T-helper 1 cell treated with Interleukin-12 subunit alpha and Interleukin-12 subunit beta and Interleukin-4 antibody, amounts not matched to agents 30 μg/mL and 1 μg/mL, for 36 hours (primary cell): Measurements from ENCODE around the gene L3HYPDH.
"Not testable (repeated sequence)": the region's sequence is repeated elsewhere in the genome, so short reads cannot be mapped to it uniquely, and the experiment has no call there.

ENCODE experiments used
- H3K27ac Mint-ChIP-seq: one replicate; pipeline ENCODE4 v1.8.0; 2021; ENCODE audit warnings: mild to moderate bottlenecking, mixed read lengths
- H3K27me3 Mint-ChIP-seq: one replicate; pipeline ENCODE4 v1.8.0; 2021; ENCODE audit warnings: low read depth, mixed read lengths
- H3K36me3 Mint-ChIP-seq: one replicate; pipeline ENCODE4 v1.8.0; 2021; ENCODE audit warnings: low read depth, mixed read lengths
- H3K4me1 Mint-ChIP-seq: one replicate; pipeline ENCODE4 v1.8.0; 2021; ENCODE audit warnings: low read depth, mixed read lengths
- H3K4me3 Mint-ChIP-seq: one replicate; pipeline ENCODE4 v1.8.0; 2021; ENCODE audit warnings: mild to moderate bottlenecking, moderate library complexity, mixed read lengths
- H3K9me3 Mint-ChIP-seq: one replicate; pipeline ENCODE4 v1.8.0; 2021; ENCODE audit warnings: mixed read lengths

L3HYPDH gene

DNA sequence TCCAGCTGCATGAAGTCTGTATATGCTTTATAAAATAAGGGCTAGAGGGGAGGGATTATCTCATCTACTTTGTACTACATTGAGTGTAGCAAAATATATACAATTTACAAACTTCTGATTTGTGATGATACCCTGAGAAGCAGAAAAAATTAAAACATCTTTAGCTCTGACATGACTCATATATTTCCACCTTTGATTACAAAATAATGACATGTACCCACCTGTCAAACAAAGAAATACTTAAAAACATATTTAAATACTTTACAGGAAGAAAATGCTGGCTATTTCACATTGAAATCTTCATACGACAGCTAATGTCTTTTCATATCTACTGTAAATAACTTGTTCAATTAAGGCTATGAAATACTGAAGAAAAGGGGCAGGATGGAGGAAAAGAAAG, 22.3 kb downstream of the L3HYPDH start:
- no peaks in the 10 kb centered on the region for H3K9me3 Mint-ChIP-seq
- H3K27me3 Mint-ChIP-seq: peaks cover 26% of the 10 kb centered on the region
- no peak overlapping the region for H3K27ac Mint-ChIP-seq
- H3K4me3 Mint-ChIP-seq: no peak overlapping the region
- peaks cover 3% of the 10 kb centered on the region for H3K4me1 Mint-ChIP-seq
- peaks cover 3% of the 10 kb centered on the region for H3K36me3 Mint-ChIP-seq

DNA sequence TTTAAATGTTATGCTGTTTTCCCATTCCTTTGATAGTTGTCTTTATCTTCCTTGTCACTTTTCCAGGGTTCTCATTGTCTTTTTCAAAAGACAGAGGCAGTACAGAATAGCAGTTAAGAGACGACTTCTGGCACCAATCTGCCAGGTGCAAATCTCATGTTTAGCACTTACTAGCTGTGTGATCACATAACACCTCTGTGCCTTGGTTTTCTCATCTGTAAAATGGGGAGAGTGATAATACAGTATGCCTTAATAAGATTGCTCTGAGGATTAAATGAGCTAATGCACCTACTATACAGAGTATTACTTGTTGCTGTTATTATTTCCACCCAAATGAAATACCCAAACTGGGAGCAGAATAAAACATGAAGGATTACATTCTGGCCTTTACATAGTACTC, 23.8 kb downstream of the L3HYPDH start:
- Mint-ChIP-seq H3K27me3 (peaks cover 18% of the 10 kb centered on the region), H3K4me1 (peaks cover 3% of the 10 kb centered on the region), H3K9me3 (no peaks in the 10 kb centered on the region), H3K36me3 (peaks cover 9% of the 10 kb centered on the region), H3K27ac (no peak overlapping the region), H3K4me3 (no peak overlapping the region)

DNA sequence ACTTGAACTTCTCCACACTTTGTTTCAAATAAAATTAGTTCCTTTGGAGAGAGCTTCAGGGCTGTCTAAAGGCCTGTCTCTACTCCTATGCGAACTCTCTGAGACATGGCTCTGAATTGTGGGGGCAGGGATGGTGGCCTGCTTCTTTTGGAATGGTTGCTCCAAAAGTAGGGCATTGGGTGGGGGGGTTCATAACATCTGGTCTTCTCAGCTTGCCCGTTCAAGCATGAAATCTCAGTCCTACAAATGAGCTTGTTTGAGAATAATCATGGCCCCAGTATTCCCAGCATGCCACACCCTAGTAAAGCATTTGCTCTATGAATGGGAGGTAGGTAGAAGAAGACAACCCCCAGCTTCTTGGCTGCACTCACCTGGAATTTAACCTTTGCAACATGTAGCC, 25.7 kb downstream of the L3HYPDH start:
- H3K27me3 Mint-ChIP-seq: peaks cover 18% of the 10 kb centered on the region
- peaks cover 2% of the 10 kb centered on the region for H3K4me1 Mint-ChIP-seq
- H3K4me3 Mint-ChIP-seq: no peak overlapping the region
- no peak overlapping the region for H3K27ac Mint-ChIP-seq
- no peaks in the 10 kb centered on the region for H3K9me3 Mint-ChIP-seq
- H3K36me3 Mint-ChIP-seq: peaks cover 9% of the 10 kb centered on the region

DNA sequence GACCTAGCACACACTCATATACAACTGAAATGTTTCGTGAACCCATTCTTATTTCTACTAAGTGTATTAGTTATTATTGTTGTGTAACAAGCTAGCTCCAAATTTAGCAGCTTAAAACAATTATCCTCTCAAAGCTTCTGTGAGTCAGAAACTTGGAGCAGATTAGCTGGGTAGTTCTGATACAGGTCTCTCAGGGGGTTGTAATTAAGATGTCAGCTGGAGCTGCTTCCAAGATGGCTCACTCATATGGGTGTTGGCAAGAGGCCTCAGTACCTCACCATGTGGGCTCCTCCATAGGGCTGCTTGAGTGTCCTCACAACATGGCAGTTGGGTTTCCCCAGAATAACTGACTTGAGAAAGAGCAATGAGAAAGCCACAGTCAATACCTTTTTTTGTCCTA, 28.8 kb downstream of the L3HYPDH start:
- Mint-ChIP-seq H3K4me1 (no peaks in the 10 kb centered on the region), H3K4me3 (no peak overlapping the region), H3K27ac (no peak overlapping the region), H3K36me3 (peaks cover 9% of the 10 kb centered on the region), H3K9me3 (no peaks in the 10 kb centered on the region), H3K27me3 (peaks cover 10% of the 10 kb centered on the region)

DNA sequence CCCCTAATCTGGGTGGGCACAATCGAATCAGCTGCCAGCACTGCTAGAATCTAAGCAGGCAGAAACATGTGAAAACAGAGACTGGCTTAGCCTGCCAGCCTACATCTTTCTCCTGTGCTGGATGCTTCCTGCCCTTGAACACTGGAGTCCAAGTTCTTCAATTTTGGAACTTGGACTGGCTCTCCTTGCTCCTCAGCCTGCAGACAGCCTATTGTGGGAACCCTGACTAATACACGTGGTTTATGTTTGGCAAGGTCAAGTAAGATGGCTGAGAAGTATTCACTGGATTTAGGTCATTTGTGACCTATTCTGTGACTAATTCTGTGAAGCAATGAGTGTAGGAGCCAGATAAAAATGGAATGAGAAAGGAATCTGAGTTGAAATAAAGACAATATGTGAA, 30.1 kb downstream of the L3HYPDH start:
- Mint-ChIP-seq H3K27me3 (peaks cover under 1% of the 10 kb centered on the region), H3K27ac (no peak overlapping the region), H3K4me1 (no peaks in the 10 kb centered on the region), H3K36me3 (peaks cover 9% of the 10 kb centered on the region), H3K9me3 (no peaks in the 10 kb centered on the region), H3K4me3 (no peak overlapping the region)

DNA sequence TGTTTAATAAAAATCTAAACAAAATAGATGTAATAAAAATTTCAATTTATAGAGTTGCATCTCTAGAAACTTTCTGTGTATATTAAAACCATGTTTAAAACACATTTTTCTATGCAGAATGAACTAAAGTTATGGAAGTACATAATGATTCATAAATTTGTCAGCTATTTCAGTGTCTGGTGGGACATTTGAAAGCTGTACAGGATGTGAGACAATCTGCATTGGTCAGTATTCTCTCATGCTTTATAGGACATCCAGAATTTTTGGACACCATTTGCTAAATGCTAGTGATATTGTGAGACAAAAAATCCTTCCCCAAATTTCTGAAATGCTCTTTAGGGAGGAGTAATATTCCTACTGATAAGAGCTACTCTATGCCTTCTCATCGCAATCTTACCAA, 32.4 kb downstream of the L3HYPDH start:
- Mint-ChIP-seq H3K27ac (no peak overlapping the region), H3K4me3 (no peak overlapping the region), H3K4me1 (no peaks in the 10 kb centered on the region), H3K36me3 (peaks cover 5% of the 10 kb centered on the region), H3K9me3 (no peaks in the 10 kb centered on the region), H3K27me3 (no peaks in the 10 kb centered on the region)

DNA sequence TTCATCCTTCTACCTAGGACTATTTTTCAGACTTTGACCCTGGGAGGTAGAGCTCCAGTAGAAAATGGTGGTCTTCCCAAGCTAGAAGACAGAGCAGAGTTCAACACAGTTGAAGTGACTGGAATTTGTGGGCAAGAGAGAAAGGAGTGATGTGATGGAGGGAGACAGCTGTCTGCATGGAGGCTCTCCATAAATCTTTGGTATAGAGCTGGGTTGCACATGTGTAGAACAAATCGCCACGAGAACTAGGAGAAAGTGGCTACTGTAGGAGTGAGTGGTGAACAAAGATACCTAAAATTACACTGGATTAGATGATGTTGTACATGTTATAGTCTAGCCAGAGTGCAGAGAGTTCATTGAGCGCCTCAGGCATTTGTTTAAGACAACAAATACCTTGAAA, 33.5 kb downstream of the L3HYPDH start:
- H3K27me3 Mint-ChIP-seq: no peaks in the 10 kb centered on the region
- H3K9me3 Mint-ChIP-seq: no peaks in the 10 kb centered on the region
- H3K4me1 Mint-ChIP-seq: no peaks in the 10 kb centered on the region
- H3K27ac Mint-ChIP-seq: no peak overlapping the region
- H3K36me3 Mint-ChIP-seq: peaks cover 1% of the 10 kb centered on the region
- H3K4me3 Mint-ChIP-seq: no peak overlapping the region

DNA sequence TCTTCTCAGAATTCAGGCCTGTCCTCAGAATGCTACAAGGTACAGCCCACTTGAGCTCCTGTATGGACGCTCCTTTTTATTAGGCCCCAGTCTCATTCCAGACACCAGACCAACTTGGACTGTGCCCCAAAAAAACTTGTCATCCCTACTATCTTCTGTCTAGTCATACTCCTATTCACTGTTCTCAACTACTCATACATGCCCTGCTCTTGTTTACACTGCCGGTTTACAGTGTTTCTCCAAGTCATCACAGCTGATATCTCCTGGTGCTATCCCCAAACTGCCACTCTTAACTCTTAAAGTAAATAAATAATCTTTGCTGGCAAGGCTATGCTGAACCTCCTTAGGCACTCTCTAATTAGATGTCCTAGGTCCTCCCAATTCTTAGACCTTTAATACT, 35.5 kb downstream of the L3HYPDH start:
- H3K4me1 Mint-ChIP-seq, H3K4me3 Mint-ChIP-seq, H3K27me3 Mint-ChIP-seq, H3K36me3 Mint-ChIP-seq, H3K27ac Mint-ChIP-seq, H3K9me3 Mint-ChIP-seq: not testable (repeated sequence)

DNA sequence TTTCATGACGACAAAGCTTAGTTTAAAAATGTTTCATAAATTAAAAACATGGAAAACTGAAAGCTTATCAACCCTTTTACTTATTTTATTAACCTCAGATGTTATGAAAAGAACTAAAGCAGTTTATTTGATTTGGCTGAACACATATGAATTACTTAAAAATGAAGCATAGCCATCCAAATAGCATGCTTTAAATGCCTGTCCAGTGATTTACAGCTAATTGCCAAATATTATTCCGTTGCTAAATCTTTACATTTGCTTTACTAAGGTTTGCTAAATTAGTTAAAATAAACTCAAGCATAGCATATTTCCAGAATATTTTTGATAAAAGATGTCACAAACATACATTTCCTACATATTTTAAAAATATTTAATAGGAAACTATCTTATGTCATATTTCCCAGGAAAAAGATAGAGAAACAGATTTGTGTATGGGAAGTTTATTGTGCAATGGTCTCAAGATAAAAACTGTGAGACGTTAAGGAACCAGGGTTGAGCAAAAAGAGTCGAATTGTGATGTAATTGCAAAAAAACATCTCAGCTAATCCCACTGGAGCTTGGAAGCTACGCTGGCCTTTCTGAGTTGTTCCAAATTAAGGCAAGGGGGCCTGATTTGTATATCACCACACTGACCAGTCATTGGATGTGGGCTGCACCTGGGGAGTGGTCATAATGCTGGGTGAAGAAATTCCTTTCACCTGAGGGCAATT, 44.8 kb downstream of the L3HYPDH start:
- Mint-ChIP-seq H3K9me3 (no peaks in the 10 kb centered on the region), H3K27me3 (peaks cover 8% of the 10 kb centered on the region), H3K4me1 (no peaks in the 10 kb centered on the region), H3K4me3 (no peak overlapping the region), H3K27ac (no peak overlapping the region), H3K36me3 (no peaks in the 10 kb centered on the region)

DNA sequence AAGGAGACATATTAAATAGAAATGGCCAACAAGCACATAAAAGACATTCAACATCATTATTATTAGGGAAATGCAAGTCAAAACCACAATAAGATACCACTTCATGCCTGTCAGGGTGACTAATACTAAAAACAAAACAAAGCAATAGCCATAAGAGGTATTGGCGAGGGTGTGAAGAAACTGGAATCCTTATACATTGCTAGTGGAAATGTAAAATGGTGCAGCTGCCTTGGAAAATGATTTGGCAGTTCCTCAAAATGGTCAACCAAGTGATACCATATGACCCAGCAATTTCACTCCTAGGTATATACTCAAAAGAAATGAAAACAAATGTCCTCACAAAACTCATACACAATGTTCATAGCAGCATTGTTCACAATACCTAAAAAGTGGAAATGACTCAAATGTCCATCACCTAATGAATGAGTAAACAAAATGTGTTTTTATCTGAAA, 46.0 kb downstream of the L3HYPDH start:
- Mint-ChIP-seq H3K36me3 (no peaks in the 10 kb centered on the region), H3K4me3 (no peak overlapping the region), H3K27me3 (peaks cover 8% of the 10 kb centered on the region), H3K27ac (no peak overlapping the region), H3K9me3 (no peaks in the 10 kb centered on the region), H3K4me1 (no peaks in the 10 kb centered on the region)

DNA sequence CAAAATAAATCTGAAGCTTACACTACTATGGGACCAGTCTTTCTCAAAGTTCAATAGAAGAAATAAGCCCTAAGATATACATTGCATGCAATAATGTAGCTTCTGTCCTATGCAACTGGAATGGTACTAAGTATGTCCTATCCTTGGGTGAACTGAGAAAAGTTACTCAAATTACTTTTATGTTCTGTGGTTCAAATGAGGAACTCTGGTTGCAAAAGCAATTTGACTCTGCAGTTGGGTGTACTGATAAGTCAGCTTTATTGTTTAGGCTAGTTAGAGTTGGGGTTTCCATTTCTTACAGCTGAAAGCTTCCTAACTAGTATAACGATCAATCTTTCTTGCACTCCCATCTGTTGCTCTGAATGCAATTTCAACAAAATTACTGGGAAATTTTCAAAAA, 48.2 kb downstream of the L3HYPDH start:
- Mint-ChIP-seq H3K9me3 (no peaks in the 10 kb centered on the region), H3K4me1 (no peaks in the 10 kb centered on the region), H3K36me3 (no peaks in the 10 kb centered on the region), H3K27me3 (no peaks in the 10 kb centered on the region), H3K27ac (no peak overlapping the region), H3K4me3 (no peak overlapping the region)

DNA sequence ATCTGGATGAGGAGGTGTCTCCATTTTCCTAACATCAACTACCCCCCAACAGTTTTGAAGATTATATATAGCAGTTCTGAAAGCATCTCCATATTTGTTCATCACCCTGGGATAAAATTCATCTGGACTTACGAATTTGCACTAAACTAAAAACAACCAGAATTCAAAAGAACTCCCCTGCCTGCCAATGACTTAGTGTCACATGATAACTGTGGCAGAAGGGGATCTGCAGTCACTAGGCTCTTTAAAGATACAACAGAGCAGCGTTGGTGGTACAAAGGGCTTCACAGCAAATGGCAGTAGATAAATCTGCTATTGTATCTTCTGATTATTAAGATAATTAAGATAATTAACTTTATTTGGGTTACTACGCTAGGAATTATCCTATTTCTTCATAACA, 49.1 kb downstream of the L3HYPDH start:
- H3K4me1 Mint-ChIP-seq: no peaks in the 10 kb centered on the region
- H3K27ac Mint-ChIP-seq: no peak overlapping the region
- H3K9me3 Mint-ChIP-seq: no peaks in the 10 kb centered on the region
- no peaks in the 10 kb centered on the region for H3K27me3 Mint-ChIP-seq
- no peak overlapping the region for H3K4me3 Mint-ChIP-seq
- H3K36me3 Mint-ChIP-seq: no peaks in the 10 kb centered on the region

DNA sequence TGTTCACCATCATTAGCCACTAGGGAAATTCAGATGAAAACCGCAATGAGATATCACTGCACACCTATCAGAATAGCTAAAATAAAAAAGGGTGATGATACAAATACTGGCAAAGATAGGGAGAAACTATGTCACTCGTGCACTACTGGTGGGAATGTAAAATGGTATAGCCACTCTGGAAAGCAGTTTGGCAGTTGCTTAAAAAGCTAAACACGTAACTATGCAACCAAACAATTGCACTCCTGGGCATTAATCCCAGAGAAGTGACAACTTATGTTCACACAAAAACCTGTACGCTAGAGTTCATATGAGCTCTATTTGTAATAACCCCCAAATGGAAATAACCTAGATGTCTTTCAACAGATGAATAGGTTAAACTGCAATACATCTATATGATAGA, 54.4 kb downstream of the L3HYPDH start:
- no peaks in the 10 kb centered on the region for H3K36me3 Mint-ChIP-seq
- H3K27me3 Mint-ChIP-seq: peaks cover 11% of the 10 kb centered on the region
- H3K9me3 Mint-ChIP-seq: no peaks in the 10 kb centered on the region
- no peak overlapping the region for H3K27ac Mint-ChIP-seq
- H3K4me3 Mint-ChIP-seq: no peak overlapping the region
- no peaks in the 10 kb centered on the region for H3K4me1 Mint-ChIP-seq

DNA sequence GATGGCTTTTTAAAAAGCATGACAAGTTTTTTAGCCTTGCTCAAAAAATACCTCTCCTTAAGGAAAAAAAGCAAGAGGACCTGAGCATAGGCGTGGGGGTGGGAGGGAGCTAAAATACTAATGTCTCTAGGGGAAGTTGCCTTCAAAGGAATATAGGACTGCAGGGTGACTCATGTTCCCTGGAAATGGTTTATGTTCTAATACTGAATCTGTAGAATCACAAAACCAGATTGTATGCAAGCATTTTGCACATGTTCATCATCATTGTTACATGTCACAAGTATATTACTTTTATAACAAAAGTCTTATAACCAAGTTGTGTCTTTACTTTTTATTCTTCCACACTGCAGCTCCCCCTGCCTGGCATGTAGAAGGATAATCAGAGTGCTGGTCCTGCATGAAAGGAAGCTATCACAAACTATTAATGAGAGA, 55.6 kb downstream of the L3HYPDH start:
- Mint-ChIP-seq H3K4me3 (no peak overlapping the region), H3K9me3 (no peaks in the 10 kb centered on the region), H3K4me1 (no peaks in the 10 kb centered on the region), H3K36me3 (no peaks in the 10 kb centered on the region), H3K27ac (no peak overlapping the region), H3K27me3 (peaks cover 11% of the 10 kb centered on the region)

DNA sequence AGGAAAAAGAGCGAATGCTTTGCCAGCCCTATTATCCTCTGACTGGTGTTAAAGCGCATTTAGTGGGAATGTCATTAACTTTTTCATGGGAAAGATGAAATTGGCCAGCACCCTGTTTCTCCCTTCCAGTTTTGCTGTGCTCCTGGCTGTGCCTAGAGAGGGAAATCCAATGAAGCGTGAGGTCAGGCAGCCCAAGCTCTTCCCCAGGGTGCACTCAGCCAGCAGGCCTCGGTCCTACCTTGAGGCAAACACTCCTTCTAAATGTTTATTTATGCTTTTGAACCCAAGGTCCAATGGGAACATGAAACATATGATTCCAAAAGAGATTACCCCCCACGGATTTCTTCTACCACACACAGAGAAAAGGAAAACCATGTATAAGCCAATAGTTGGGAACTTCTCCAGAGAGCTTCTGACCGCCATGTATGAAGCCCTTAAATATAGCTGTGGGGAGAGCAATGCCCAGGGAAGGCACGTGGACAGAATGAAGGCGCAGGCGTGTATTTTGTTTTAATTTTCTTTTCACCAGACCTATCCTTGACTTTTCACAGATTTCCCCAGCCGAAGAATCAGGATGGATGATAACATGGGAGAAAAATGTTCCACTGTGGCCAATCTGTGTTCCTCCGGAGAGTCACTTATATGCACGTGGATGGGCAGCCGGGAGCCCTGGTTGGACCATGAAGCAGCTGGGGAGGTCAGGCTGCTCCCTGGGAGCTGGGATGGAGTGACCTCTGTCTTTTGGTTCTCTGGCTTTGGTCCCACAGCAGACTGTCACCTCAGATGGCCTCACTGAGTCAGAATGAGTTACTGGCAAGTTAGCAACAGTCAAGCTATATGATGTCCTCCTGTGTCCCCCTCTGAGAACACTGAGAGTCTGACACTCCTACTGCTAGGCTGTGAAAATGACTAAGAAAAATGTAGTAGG, 56.3 kb downstream of the L3HYPDH start:
- Mint-ChIP-seq H3K4me3 (no peak overlapping the region), H3K27ac (no peak overlapping the region), H3K36me3 (no peaks in the 10 kb centered on the region), H3K27me3 (peaks cover 11% of the 10 kb centered on the region), H3K4me1 (no peaks in the 10 kb centered on the region), H3K9me3 (no peaks in the 10 kb centered on the region)
